ENCODE results near the gene TPSB2.
"Not testable (repeated sequence)": the region's sequence is repeated elsewhere in the genome, so short reads cannot be mapped to it uniquely, and the experiment has no call there.

The TPSB2 gene

GRCh38 chr16:1240436-1240835 is 10.5 kb upstream of the TPSB2 start, which contains the start of gene TPSAB1:
Gene TPSAB1, plus strand, starts transcription at chr16:1240705. Its CDS starts 234 bp downstream, at chr16:1240939.
- not testable (repeated sequence) for H3K27ac Mint-ChIP-seq

GRCh38 chr16:1239575-1239974 is 9.6 kb upstream of the TPSB2 start:
- H3K27ac Mint-ChIP-seq; H3K27me3 Mint-ChIP-seq; H3K4me3 Mint-ChIP-seq; intact Hi-C loops (cut with micrococcal nuclease); H3K36me3 Mint-ChIP-seq (ENCODE audit: low read depth); H3K4me1 Mint-ChIP-seq (ENCODE audit: low read depth); H3K9me3 Mint-ChIP-seq: not testable (repeated sequence)

More at GRCh38 chr16:1240436-1240835, 10.5 kb upstream of the TPSB2 start, which contains the start of gene TPSAB1:
- H3K36me3 Mint-ChIP-seq (ENCODE audit: low read depth); H3K4me1 Mint-ChIP-seq (ENCODE audit: low read depth); H3K27me3 Mint-ChIP-seq; H3K4me3 Mint-ChIP-seq; intact Hi-C loops (cut with micrococcal nuclease); H3K9me3 Mint-ChIP-seq: not testable (repeated sequence)

- H3K27ac Mint-ChIP-seq; intact Hi-C loops (cut with micrococcal nuclease); H3K4me1 Mint-ChIP-seq (ENCODE audit: low read depth); H3K9me3 Mint-ChIP-seq; H3K4me3 Mint-ChIP-seq; H3K36me3 Mint-ChIP-seq (ENCODE audit: low read depth); H3K27me3 Mint-ChIP-seq: not testable (repeated sequence)
Measured at GRCh38 chr16:1238909-1239308, 8.9 kb upstream of the TPSB2 start.

GRCh38 chr16:1237990-1238389 is 8.0 kb upstream of the TPSB2 start:
- H3K36me3 Mint-ChIP-seq (ENCODE audit: low read depth): no peaks in the 10 kb centered on the region
- H3K9me3 Mint-ChIP-seq: no peaks in the 10 kb centered on the region
- H3K27me3 Mint-ChIP-seq: peaks cover 5% of the 10 kb centered on the region
- intact Hi-C loops (cut with micrococcal nuclease): no loop called here
- H3K4me1 Mint-ChIP-seq (ENCODE audit: low read depth): no peaks in the 10 kb centered on the region
- no peak overlapping the region for H3K4me3 Mint-ChIP-seq
- H3K27ac Mint-ChIP-seq: no peak overlapping the region

GRCh38 chr16:1236659-1237058 is 6.7 kb upstream of the TPSB2 start:
- H3K27ac Mint-ChIP-seq; H3K36me3 Mint-ChIP-seq (ENCODE audit: low read depth); H3K4me3 Mint-ChIP-seq; H3K27me3 Mint-ChIP-seq; intact Hi-C loops (cut with micrococcal nuclease); H3K9me3 Mint-ChIP-seq; H3K4me1 Mint-ChIP-seq (ENCODE audit: low read depth): not testable (repeated sequence)

- intact Hi-C loops (cut with micrococcal nuclease); H3K4me3 Mint-ChIP-seq: not testable (repeated sequence)
Measured at GRCh38 chr16:1232049-1232748, 2.2 kb upstream of the TPSB2 start.

GRCh38 chr16:1231301-1231700 is 1.3 kb upstream of the TPSB2 start:
- H3K27me3 Mint-ChIP-seq; H3K27ac Mint-ChIP-seq; H3K4me3 Mint-ChIP-seq; intact Hi-C loops (cut with micrococcal nuclease); H3K4me1 Mint-ChIP-seq (ENCODE audit: low read depth); H3K36me3 Mint-ChIP-seq (ENCODE audit: low read depth); H3K9me3 Mint-ChIP-seq: not testable (repeated sequence)

More at GRCh38 chr16:1232049-1232748, 2.2 kb upstream of the TPSB2 start:
- H3K27ac Mint-ChIP-seq; H3K27me3 Mint-ChIP-seq; H3K4me1 Mint-ChIP-seq (ENCODE audit: low read depth); H3K9me3 Mint-ChIP-seq; H3K36me3 Mint-ChIP-seq (ENCODE audit: low read depth): not testable (repeated sequence)

- intact Hi-C loops (cut with micrococcal nuclease); H3K27me3 Mint-ChIP-seq; H3K4me3 Mint-ChIP-seq: not testable (repeated sequence)
Measured at GRCh38 chr16:1230471-1231212, 658 bp upstream of the TPSB2 start.

GRCh38 chr16:1229476-1229875 is 508 bp downstream of the TPSB2 start:
- H3K27ac Mint-ChIP-seq; H3K27me3 Mint-ChIP-seq; H3K9me3 Mint-ChIP-seq; H3K36me3 Mint-ChIP-seq (ENCODE audit: low read depth); H3K4me1 Mint-ChIP-seq (ENCODE audit: low read depth); intact Hi-C loops (cut with micrococcal nuclease); H3K4me3 Mint-ChIP-seq: not testable (repeated sequence)

More at GRCh38 chr16:1230471-1231212, 658 bp upstream of the TPSB2 start:
- H3K27ac Mint-ChIP-seq; H3K36me3 Mint-ChIP-seq (ENCODE audit: low read depth); H3K9me3 Mint-ChIP-seq; H3K4me1 Mint-ChIP-seq (ENCODE audit: low read depth): not testable (repeated sequence)

- H3K27ac Mint-ChIP-seq; H3K4me1 Mint-ChIP-seq (ENCODE audit: low read depth); H3K9me3 Mint-ChIP-seq; intact Hi-C loops (cut with micrococcal nuclease); H3K36me3 Mint-ChIP-seq (ENCODE audit: low read depth); H3K4me3 Mint-ChIP-seq; H3K27me3 Mint-ChIP-seq: not testable (repeated sequence)
Measured at GRCh38 chr16:1228227-1228626, 1.8 kb downstream of the TPSB2 start.

- H3K9me3 Mint-ChIP-seq; H3K4me1 Mint-ChIP-seq (ENCODE audit: low read depth); H3K36me3 Mint-ChIP-seq (ENCODE audit: low read depth); H3K27ac Mint-ChIP-seq; H3K27me3 Mint-ChIP-seq; intact Hi-C loops (cut with micrococcal nuclease); H3K4me3 Mint-ChIP-seq: not testable (repeated sequence)
Measured at GRCh38 chr16:1226692-1227091, 3.3 kb downstream of the TPSB2 start.

- H3K36me3 Mint-ChIP-seq (ENCODE audit: low read depth); H3K9me3 Mint-ChIP-seq; H3K4me1 Mint-ChIP-seq (ENCODE audit: low read depth); intact Hi-C loops (cut with micrococcal nuclease); H3K27me3 Mint-ChIP-seq; H3K4me3 Mint-ChIP-seq; H3K27ac Mint-ChIP-seq: not testable (repeated sequence)
Measured at GRCh38 chr16:1225728-1226311, 4.2 kb downstream of the TPSB2 start.

- Mint-ChIP-seq H3K9me3 (no peaks in the 10 kb centered on the region), H3K27ac (no peak within 1 kb of the TSS), H3K4me3 (no peak within 1 kb of the TSS), H3K27me3 (no peaks in the 10 kb centered on the region), H3K4me1 (ENCODE audit: low read depth) (no peaks in the 10 kb centered on the region), H3K36me3 (ENCODE audit: low read depth) (no peaks in the 10 kb centered on the region)
- intact Hi-C loops (cut with micrococcal nuclease): no loop called here
Measured at GRCh38 chr16:1225051-1225451, 4.9 kb downstream of the TPSB2 start, which contains the start of gene TPSG1. Gene TPSG1, minus strand, starts transcription at chr16:1225268. Its CDS starts 16 bp downstream, at chr16:1225252.

GRCh38 chr16:1224558-1224957 is 5.4 kb downstream of the TPSB2 start:
- Mint-ChIP-seq H3K36me3 (ENCODE audit: low read depth) (no peaks in the 10 kb centered on the region), H3K4me1 (ENCODE audit: low read depth) (no peaks in the 10 kb centered on the region), H3K27ac (no peak overlapping the region), H3K4me3 (no peak overlapping the region), H3K9me3 (no peaks in the 10 kb centered on the region), H3K27me3 (no peaks in the 10 kb centered on the region)
- intact Hi-C loops (cut with micrococcal nuclease): no loop called here

All from dendritic cell treated with granulocyte-macrophage colony-stimulating factor and Interleukin-4, amounts not matched to agents 40 ng/mL and 50 ng/mL, for 4 days (primary cell).